Testis (tissue), 3 donors: Measurements from ENCODE around the gene GRHPR. TPM values are rescaled to one million over a fixed set of nuclear protein-coding genes. Genes with fewer than 3 reads are reported as not detected.

ENCODE experiments used
- DNase-seq: peaks from one replicate; pipeline ENCODE4 v3.0.0-alpha.2; 2019
- H3K27ac ChIP-seq, 2 donors: fragments of 200-600 bp; sonication (generic); one replicate each; pipeline ENCODE4 v1.5.1; 2019
- H3K27me3 ChIP-seq: fragments of 200-600 bp; sonication (generic); one replicate; pipeline ENCODE4 v1.5.1; 2019
- H3K36me3 ChIP-seq: fragments of 200-600 bp; sonication (generic); one replicate; pipeline ENCODE4 v1.5.1; 2017; ENCODE audit warnings: low read depth; ENCODE audit errors: missing control alignments
- H3K4me1 ChIP-seq: fragments of 200-600 bp; sonication (generic); one replicate; pipeline ENCODE4 v1.5.1; 2019
- H3K4me3 ChIP-seq, 2 donors: fragments of 200-600 bp; sonication (generic); one replicate each; pipeline ENCODE4 v1.5.1; 2017 to 2019
- H3K9me3 ChIP-seq: fragments of 200-600 bp; sonication (generic); one replicate; pipeline ENCODE4 v1.5.1; 2017
- POLR2A ChIP-seq: fragments of 450-650 bp; IDR thresholded peaks from one replicate; pipeline ENCODE4 v1.6.1; 2017; ENCODE audit warnings: antibody characterized with exemption, mild to moderate bottlenecking, moderate library complexity
- WGBS, 2 donors: methylation state at CpG; one replicate each; pipeline ENCODE4 v1.1.5; 2018; 5-methylcytosine and 5-hydroxymethylcytosine counted together
- intact Hi-C: fragments of 100-400 bp; cut with DNase I; formaldehyde crosslinking; loops from one replicate; pipeline ENCODE4 v1.15.1; 2023; ENCODE audit warnings: low total_unique reads
- polyA plus RNA-seq: library from polyadenylated mRNA; stranded (reverse); fragments of 350-450 nt; fragmentation: Illumina TruSeq; extraction: RNeasy Lipid Tissue Mini Kit (QIAGEN cat#74804); gene quantifications from one replicate; pipeline ENCODE4 v1.2.3, GENCODE V29; 2014; ENCODE audit warnings: low read depth, low replicate concordance; ENCODE audit not compliant: insufficient read depth
- total RNA-seq, 2 donors: library from RNA; depleted of rRNA; stranded (reverse); fragments of >200 nt; gene quantifications; one replicate each; pipeline ENCODE4 v1.2.3, GENCODE V29; 2016
- TF ChIP-seq, protein P1 (sequence below), 3 experiments: fragments of 450-650 bp in 2 of 3; fragments of 200-600 bp in 1 of 3; sonication (generic) in 1 of 3; IDR thresholded peaks; one replicate each; pipeline ENCODE4 v1.5.1; 2016 to 2019; ENCODE audit warnings: antibody characterized with exemption in 3 of 3, mild to moderate bottlenecking in 2 of 3, moderate library complexity in 1 of 3

The GRHPR gene
- total and polyA plus RNA-seq, 3 donors from 2014 or later, result 130 to 262 (median 195) TPM

GRCh38 chr9:37445832-37446231 is 23.3 kb downstream of the GRHPR start:
- Histone ChIP-seq H3K36me3 (no peaks in the 10 kb centered on the region), H3K4me3 (no peak overlapping the region), H3K9me3 (no peaks in the 10 kb centered on the region), H3K4me1 (no peaks in the 10 kb centered on the region), H3K27ac (no peak overlapping the region), H3K27me3 (no peaks in the 10 kb centered on the region)
- intact Hi-C loops, result no loop called here
- DNase-seq, result no peak
- TF ChIP-seq, protein P1, sequence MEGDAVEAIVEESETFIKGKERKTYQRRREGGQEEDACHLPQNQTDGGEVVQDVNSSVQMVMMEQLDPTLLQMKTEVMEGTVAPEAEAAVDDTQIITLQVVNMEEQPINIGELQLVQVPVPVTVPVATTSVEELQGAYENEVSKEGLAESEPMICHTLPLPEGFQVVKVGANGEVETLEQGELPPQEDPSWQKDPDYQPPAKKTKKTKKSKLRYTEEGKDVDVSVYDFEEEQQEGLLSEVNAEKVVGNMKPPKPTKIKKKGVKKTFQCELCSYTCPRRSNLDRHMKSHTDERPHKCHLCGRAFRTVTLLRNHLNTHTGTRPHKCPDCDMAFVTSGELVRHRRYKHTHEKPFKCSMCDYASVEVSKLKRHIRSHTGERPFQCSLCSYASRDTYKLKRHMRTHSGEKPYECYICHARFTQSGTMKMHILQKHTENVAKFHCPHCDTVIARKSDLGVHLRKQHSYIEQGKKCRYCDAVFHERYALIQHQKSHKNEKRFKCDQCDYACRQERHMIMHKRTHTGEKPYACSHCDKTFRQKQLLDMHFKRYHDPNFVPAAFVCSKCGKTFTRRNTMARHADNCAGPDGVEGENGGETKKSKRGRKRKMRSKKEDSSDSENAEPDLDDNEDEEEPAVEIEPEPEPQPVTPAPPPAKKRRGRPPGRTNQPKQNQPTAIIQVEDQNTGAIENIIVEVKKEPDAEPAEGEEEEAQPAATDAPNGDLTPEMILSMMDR (IDR thresholded peaks at IDR 0.05), result no peak
- TF ChIP-seq POLR2A, result no peak
- 87 to 94% methylated on average over 6 of the region's 6 CpGs for WGBS, 2 donors

DNA sequence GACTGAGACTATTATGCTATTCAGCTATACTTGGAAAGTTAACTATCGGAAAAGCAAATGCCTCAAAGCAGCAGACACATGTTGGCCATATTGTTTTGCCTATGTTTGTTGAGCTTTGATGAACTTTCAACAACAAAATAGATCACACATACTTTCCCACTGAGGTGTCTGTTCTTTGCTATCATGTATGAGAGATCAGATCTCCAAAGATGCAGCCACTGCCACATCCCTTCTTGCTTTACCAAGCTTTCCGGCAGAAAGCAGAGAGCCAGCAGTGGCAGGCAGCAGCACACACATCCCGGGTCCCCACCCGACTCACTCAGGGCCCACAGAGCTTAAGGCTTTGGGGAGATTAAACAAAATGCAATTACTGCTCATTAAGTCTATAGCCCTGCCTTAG is 23.9 kb downstream of the GRHPR start:
- Histone ChIP-seq H3K4me1 (no peaks in the 10 kb centered on the region), H3K27ac (no peak overlapping the region), H3K36me3 (no peaks in the 10 kb centered on the region), H3K4me3 (no peak overlapping the region), H3K9me3 (no peaks in the 10 kb centered on the region), H3K27me3 (no peaks in the 10 kb centered on the region)
- no peak for DNase-seq
- WGBS, 2 donors, result 86 to 93% methylated on average over 4 of the region's 4 CpGs
- intact Hi-C loops, result no loop called here
- no peak for TF ChIP-seq POLR2A
- TF ChIP-seq, protein P1 (IDR thresholded peaks at IDR 0.05), result no peak

- Histone ChIP-seq H3K4me3 (no peak overlapping the region), H3K27me3 (no peaks in the 10 kb centered on the region), H3K9me3 (no peaks in the 10 kb centered on the region), H3K27ac (no peak overlapping the region), H3K36me3 (no peaks in the 10 kb centered on the region), H3K4me1 (peaks cover 2% of the 10 kb centered on the region)
- TF ChIP-seq POLR2A, result no peak
- TF ChIP-seq, protein P1 (IDR thresholded peaks at IDR 0.05), result no peak
- no peak for DNase-seq
- intact Hi-C loops, result no loop called here
Observed at GRCh38 chr9:37447111-37447510, 24.6 kb downstream of the GRHPR start.

- TF ChIP-seq POLR2A, result no peak
- TF ChIP-seq, protein P1 (IDR thresholded peaks at IDR 0.05), result no peak
- Histone ChIP-seq H3K36me3 (no peaks in the 10 kb centered on the region), H3K27me3 (no peaks in the 10 kb centered on the region), H3K4me1 (peaks cover 11% of the 10 kb centered on the region), H3K27ac (no peak overlapping the region), H3K4me3 (no peak overlapping the region), H3K9me3 (no peaks in the 10 kb centered on the region)
- intact Hi-C loops, result no loop called here
- WGBS, 2 donors, result 75 to 82% methylated on average over 12 of the region's 12 CpGs
- DNase-seq, result peak; percentile 2
Observed at GRCh38 chr9:37449862-37450632, 27.6 kb downstream of the GRHPR start.

DNA sequence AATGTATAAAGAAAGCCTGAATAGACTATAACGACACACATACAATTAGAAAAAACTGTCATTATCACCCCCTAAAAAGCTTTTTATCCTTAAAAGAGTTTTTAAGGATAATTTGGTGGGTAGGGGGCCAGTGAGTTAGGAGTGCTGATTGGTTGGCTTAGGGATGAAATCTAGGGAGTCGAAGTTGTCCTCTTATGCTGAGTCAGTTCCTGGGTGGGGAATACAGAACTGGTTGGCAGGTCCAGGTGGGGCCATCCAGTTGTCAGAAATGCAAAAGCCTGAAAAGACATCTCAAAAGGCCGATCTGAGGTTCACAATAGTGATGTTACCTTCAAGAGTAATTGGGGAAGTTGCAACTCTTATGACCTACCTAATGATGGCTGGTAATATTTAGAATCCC is 29.1 kb downstream of the GRHPR start:
- no peak for TF ChIP-seq POLR2A
- TF ChIP-seq, protein P1 (IDR thresholded peaks at IDR 0.05), result no peak
- H3K4me3 ChIP-seq, result no peak overlapping the region
- intact Hi-C loops, result no loop called here
- 72 to 79% methylated on average over 3 of the region's 3 CpGs for WGBS, 2 donors
- peak overlapping the region in 1 of 2 donors; percentile 50 for H3K27ac ChIP-seq
- H3K4me1 ChIP-seq, result peaks cover 11% of the 10 kb centered on the region
- no peak for DNase-seq
- H3K27me3 ChIP-seq, result no peaks in the 10 kb centered on the region
- H3K9me3 ChIP-seq, result no peaks in the 10 kb centered on the region
- no peaks in the 10 kb centered on the region for H3K36me3 ChIP-seq
